ENCODE results near the gene HRH2.

The HRH2 gene

GRCh38 chr5:175627005-175627404 lies 30.9 kb upstream of the HRH2 start:
- CTCF ChIA-PET = no interaction called here
- WGBS (ENCODE audit: insufficient coverage) = 90% methylated on average over 4 of the region's 5 CpGs
- DNase-seq = no peak
- no peaks in the 10 kb centered on the region for H3K4me1 ChIP-seq (ENCODE audit: control extremely low read depth in 1 of 4, control insufficient read depth in 4 of 4, insufficient read depth in 4 of 4, low read length in 3 of 4)
- peaks cover 0 to 3% (median 0%) of the 10 kb centered on the region in 5 experiments for H3K27me3 ChIP-seq (replicated peaks in 2 of 5; ENCODE audit: control insufficient read depth in 4 of 5, insufficient read depth in 5 of 5, low read length in 4 of 5)
- no peaks in the 10 kb centered on the region for H3K36me3 ChIP-seq (ENCODE audit: control insufficient read depth in 4 of 4, insufficient read depth in 4 of 4, low read length in 3 of 4)
- H3K4me3 ChIP-seq (ENCODE audit: control insufficient read depth in 1 of 7, extremely low read depth in 1 of 7, insufficient read depth in 4 of 7, low read depth in 2 of 7, low read length in 6 of 7) = no peak overlapping the region
- no peak overlapping the region for H3K27ac ChIP-seq (ENCODE audit: insufficient read depth in 1 of 2, low read depth in 1 of 2, low read length in 2 of 2, poor library complexity in 1 of 2, severe bottlenecking in 2 of 2)
- peaks cover 0 to 27% (median 17%) of the 10 kb centered on the region in 5 experiments for H3K9me3 ChIP-seq (ENCODE audit: control extremely low read depth in 1 of 5, control insufficient read depth in 4 of 5, insufficient read depth in 2 of 5, low read depth in 1 of 5, low read length in 4 of 5)
- POLR2A ChIA-PET = no interaction called here

- ChIA-PET POLR2A (interaction anchor here (0.5 kb wide), 1 partner anchor 13 kb away, joined by 3 read pairs; no protein-coding TSS in a partner anchor), CTCF (no interaction called here)
- DNase-seq = no peak
- Histone ChIP-seq H3K4me1 (ENCODE audit: control extremely low read depth in 1 of 4, control insufficient read depth in 4 of 4, insufficient read depth in 4 of 4, low read length in 3 of 4) (no peaks in the 10 kb centered on the region), H3K36me3 (ENCODE audit: control insufficient read depth in 4 of 4, insufficient read depth in 4 of 4, low read length in 3 of 4) (no peaks in the 10 kb centered on the region), H3K27me3 (replicated peaks in 2 of 5; ENCODE audit: control insufficient read depth in 4 of 5, insufficient read depth in 5 of 5, low read length in 4 of 5) (peaks cover 0 to 3% (median 0%) of the 10 kb centered on the region in 5 experiments), H3K27ac (ENCODE audit: insufficient read depth in 1 of 2, low read depth in 1 of 2, low read length in 2 of 2, poor library complexity in 1 of 2, severe bottlenecking in 2 of 2) (no peak overlapping the region), H3K4me3 (ENCODE audit: control insufficient read depth in 1 of 7, extremely low read depth in 1 of 7, insufficient read depth in 4 of 7, low read depth in 2 of 7, low read length in 6 of 7) (no peak overlapping the region), H3K9me3 (ENCODE audit: control extremely low read depth in 1 of 5, control insufficient read depth in 4 of 5, insufficient read depth in 2 of 5, low read depth in 1 of 5, low read length in 4 of 5) (peaks cover 0 to 22% (median 17%) of the 10 kb centered on the region in 5 experiments)
- WGBS (ENCODE audit: insufficient coverage) = 94% methylated on average over 2 of the region's 4 CpGs
These were observed 30.1 kb upstream of the HRH2 start for GRCh38 chr5:175627739-175628138.

- Histone ChIP-seq H3K36me3 (ENCODE audit: control insufficient read depth in 4 of 4, insufficient read depth in 4 of 4, low read length in 3 of 4) (no peaks in the 10 kb centered on the region), H3K4me3 (ENCODE audit: control insufficient read depth in 1 of 7, extremely low read depth in 1 of 7, insufficient read depth in 4 of 7, low read depth in 2 of 7, low read length in 6 of 7) (no peak overlapping the region), H3K27me3 (replicated peaks in 2 of 5; ENCODE audit: control insufficient read depth in 4 of 5, insufficient read depth in 5 of 5, low read length in 4 of 5) (peaks cover 0 to 3% (median 0%) of the 10 kb centered on the region in 5 experiments), H3K4me1 (ENCODE audit: control extremely low read depth in 1 of 4, control insufficient read depth in 4 of 4, insufficient read depth in 4 of 4, low read length in 3 of 4) (no peaks in the 10 kb centered on the region), H3K27ac (ENCODE audit: insufficient read depth in 1 of 2, low read depth in 1 of 2, low read length in 2 of 2, poor library complexity in 1 of 2, severe bottlenecking in 2 of 2) (no peak overlapping the region), H3K9me3 (ENCODE audit: control extremely low read depth in 1 of 5, control insufficient read depth in 4 of 5, insufficient read depth in 2 of 5, low read depth in 1 of 5, low read length in 4 of 5) (peaks cover 0 to 22% (median 17%) of the 10 kb centered on the region in 5 experiments)
- ChIA-PET CTCF (no interaction called here), POLR2A (no interaction called here)
- WGBS (ENCODE audit: insufficient coverage) = 93% methylated on average over 7 of the region's 8 CpGs
- DNase-seq = no peak
These were observed 29.2 kb upstream of the HRH2 start for GRCh38 chr5:175628668-175629067.

- Histone ChIP-seq H3K27me3 (replicated peaks in 2 of 5; ENCODE audit: control insufficient read depth in 4 of 5, insufficient read depth in 5 of 5, low read length in 4 of 5) (peaks cover 0 to 3% (median 0%) of the 10 kb centered on the region in 5 experiments), H3K27ac (ENCODE audit: insufficient read depth in 1 of 2, low read depth in 1 of 2, low read length in 2 of 2, poor library complexity in 1 of 2, severe bottlenecking in 2 of 2) (no peak overlapping the region), H3K4me3 (ENCODE audit: control insufficient read depth in 1 of 7, extremely low read depth in 1 of 7, insufficient read depth in 4 of 7, low read depth in 2 of 7, low read length in 6 of 7) (no peak overlapping the region), H3K9me3 (ENCODE audit: control extremely low read depth in 1 of 5, control insufficient read depth in 4 of 5, insufficient read depth in 2 of 5, low read depth in 1 of 5, low read length in 4 of 5) (peaks cover 0 to 22% (median 17%) of the 10 kb centered on the region in 5 experiments), H3K4me1 (ENCODE audit: control extremely low read depth in 1 of 4, control insufficient read depth in 4 of 4, insufficient read depth in 4 of 4, low read length in 3 of 4) (no peaks in the 10 kb centered on the region), H3K36me3 (ENCODE audit: control insufficient read depth in 4 of 4, insufficient read depth in 4 of 4, low read length in 3 of 4) (no peaks in the 10 kb centered on the region)
- ChIA-PET CTCF (no interaction called here), POLR2A (no interaction called here)
- DNase-seq = no peak
- WGBS (ENCODE audit: insufficient coverage) = 96% methylated on average over 6 of the region's 6 CpGs
These were observed 28.6 kb upstream of the HRH2 start for GRCh38 chr5:175629261-175629660.

GRCh38 chr5:175629793-175630192 lies 28.1 kb upstream of the HRH2 start:
- DNase-seq = no peak
- Histone ChIP-seq H3K27me3 (replicated peaks in 2 of 5; ENCODE audit: control insufficient read depth in 4 of 5, insufficient read depth in 5 of 5, low read length in 4 of 5) (peaks cover 0 to 3% (median 0%) of the 10 kb centered on the region in 5 experiments), H3K27ac (ENCODE audit: insufficient read depth in 1 of 2, low read depth in 1 of 2, low read length in 2 of 2, poor library complexity in 1 of 2, severe bottlenecking in 2 of 2) (no peak overlapping the region), H3K4me3 (ENCODE audit: control insufficient read depth in 1 of 7, extremely low read depth in 1 of 7, insufficient read depth in 4 of 7, low read depth in 2 of 7, low read length in 6 of 7) (no peak overlapping the region), H3K4me1 (ENCODE audit: control extremely low read depth in 1 of 4, control insufficient read depth in 4 of 4, insufficient read depth in 4 of 4, low read length in 3 of 4) (no peaks in the 10 kb centered on the region), H3K9me3 (ENCODE audit: control extremely low read depth in 1 of 5, control insufficient read depth in 4 of 5, insufficient read depth in 2 of 5, low read depth in 1 of 5, low read length in 4 of 5) (peaks cover 0 to 22% (median 17%) of the 10 kb centered on the region in 5 experiments), H3K36me3 (ENCODE audit: control insufficient read depth in 4 of 4, insufficient read depth in 4 of 4, low read length in 3 of 4) (no peaks in the 10 kb centered on the region)
- ChIA-PET CTCF (no interaction called here), POLR2A (no interaction called here)
- 100% methylated on average over 1 of the region's 1 CpG for whole genome bisulfite sequencing (ENCODE audit: insufficient coverage)

GRCh38 chr5:175635854-175636584 lies 21.9 kb upstream of the HRH2 start:
- WGBS (ENCODE audit: insufficient coverage) = no CpG with 5 or more reads among the region's 7 CpGs

GRCh38 chr5:175638305-175638704 lies 19.6 kb upstream of the HRH2 start:
- ChIA-PET POLR2A (no interaction called here), CTCF (no interaction called here)
- peaks cover 0 to 19% (median 0%) of the 10 kb centered on the region in 4 experiments for H3K4me1 ChIP-seq (ENCODE audit: control extremely low read depth in 1 of 4, control insufficient read depth in 4 of 4, insufficient read depth in 4 of 4, low read length in 3 of 4)
- H3K9me3 ChIP-seq (ENCODE audit: control extremely low read depth in 1 of 5, control insufficient read depth in 4 of 5, insufficient read depth in 2 of 5, low read depth in 1 of 5, low read length in 4 of 5) = peaks cover 0 to 6% (median 0%) of the 10 kb centered on the region in 5 experiments
- no peaks in the 10 kb centered on the region for H3K36me3 ChIP-seq (ENCODE audit: control insufficient read depth in 4 of 4, insufficient read depth in 4 of 4, low read length in 3 of 4)
- no peak overlapping the region for H3K27ac ChIP-seq (ENCODE audit: insufficient read depth in 1 of 2, low read depth in 1 of 2, low read length in 2 of 2, poor library complexity in 1 of 2, severe bottlenecking in 2 of 2)
- 79% methylated on average over 5 of the region's 6 CpGs for WGBS (ENCODE audit: insufficient coverage)
- no peak overlapping the region for H3K4me3 ChIP-seq (ENCODE audit: control insufficient read depth in 1 of 7, extremely low read depth in 1 of 7, insufficient read depth in 4 of 7, low read depth in 2 of 7, low read length in 6 of 7)
- DNase-seq = no peak
- H3K27me3 ChIP-seq (replicated peaks in 2 of 5; ENCODE audit: control insufficient read depth in 4 of 5, insufficient read depth in 5 of 5, low read length in 4 of 5) = peaks cover 0 to 6% (median 0%) of the 10 kb centered on the region in 5 experiments

More at GRCh38 chr5:175635854-175636584, 21.9 kb upstream of the HRH2 start:
- no peak for DNase-seq
- no peak overlapping the region for H3K4me3 ChIP-seq (ENCODE audit: control insufficient read depth in 1 of 7, extremely low read depth in 1 of 7, insufficient read depth in 4 of 7, low read depth in 2 of 7, low read length in 6 of 7)
- H3K27ac ChIP-seq (ENCODE audit: insufficient read depth in 1 of 2, low read depth in 1 of 2, low read length in 2 of 2, poor library complexity in 1 of 2, severe bottlenecking in 2 of 2) = no peak overlapping the region
- ChIA-PET POLR2A (no interaction called here), CTCF (no interaction called here)
- H3K36me3 ChIP-seq (ENCODE audit: control insufficient read depth in 4 of 4, insufficient read depth in 4 of 4, low read length in 3 of 4) = no peaks in the 10 kb centered on the region
- peaks cover 0 to 6% (median 0%) of the 10 kb centered on the region in 5 experiments for H3K9me3 ChIP-seq (ENCODE audit: control extremely low read depth in 1 of 5, control insufficient read depth in 4 of 5, insufficient read depth in 2 of 5, low read depth in 1 of 5, low read length in 4 of 5)
- H3K4me1 ChIP-seq (ENCODE audit: control extremely low read depth in 1 of 4, control insufficient read depth in 4 of 4, insufficient read depth in 4 of 4, low read length in 3 of 4) = peaks cover 0 to 19% (median 0%) of the 10 kb centered on the region in 4 experiments
- H3K27me3 ChIP-seq (replicated peaks in 2 of 5; ENCODE audit: control insufficient read depth in 4 of 5, insufficient read depth in 5 of 5, low read length in 4 of 5) = peaks cover 0 to 6% (median 0%) of the 10 kb centered on the region in 5 experiments

Data from common myeloid progenitor, CD34-positive (primary cell).